GM18517 (cell line): ENCODE results near the gene MSX1.

ENCODE experiments used
- ATAC-seq: cut with Tn5 transposase; IDR thresholded peaks from one replicate; pipeline ENCODE4 v1.9.1; 2021; ENCODE audit warnings: mild to moderate bottlenecking, moderate library complexity; ENCODE audit not compliant: unreplicated experiment

Gene MSX1

GRCh38 chr4:4868758-4869723 is 9.6 kb downstream of the MSX1 start:
- ATAC-seq, result no peak

- no peak for ATAC-seq
Measured at GRCh38 chr4:4869731-4870571, 10.5 kb downstream of the MSX1 start.

DNA sequence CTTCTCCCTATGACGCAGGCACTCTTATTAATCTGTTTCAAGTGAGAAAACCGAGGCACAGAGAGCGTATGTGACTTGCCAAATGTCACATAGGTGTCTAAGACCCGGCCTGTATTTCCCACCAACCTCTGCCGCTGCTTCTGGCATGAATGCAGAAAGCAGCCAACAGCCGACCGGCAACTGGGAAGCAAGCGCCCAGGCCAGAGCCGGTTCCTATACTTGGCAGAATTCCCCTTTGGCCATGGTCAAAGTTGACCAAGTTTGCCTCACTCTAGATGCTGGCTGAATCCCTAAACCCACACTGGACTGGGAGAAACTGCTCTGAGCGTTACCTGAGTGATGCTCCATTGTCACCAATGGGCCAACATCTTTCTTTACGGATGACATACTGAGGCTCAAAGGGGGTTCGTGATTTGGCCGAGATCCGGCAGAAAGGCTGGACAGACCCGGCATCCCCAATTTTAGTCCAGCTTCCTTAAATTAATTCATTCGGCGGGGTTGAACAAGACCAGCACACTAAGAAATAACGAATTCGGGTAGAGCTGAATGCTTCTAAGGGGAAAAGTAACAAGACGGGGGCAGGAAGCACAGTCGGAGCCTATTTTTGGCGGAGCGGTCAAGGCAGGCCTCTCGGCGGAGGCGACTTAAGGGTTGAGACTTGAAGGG is 11.2 kb downstream of the MSX1 start:
- no peak for ATAC-seq

DNA sequence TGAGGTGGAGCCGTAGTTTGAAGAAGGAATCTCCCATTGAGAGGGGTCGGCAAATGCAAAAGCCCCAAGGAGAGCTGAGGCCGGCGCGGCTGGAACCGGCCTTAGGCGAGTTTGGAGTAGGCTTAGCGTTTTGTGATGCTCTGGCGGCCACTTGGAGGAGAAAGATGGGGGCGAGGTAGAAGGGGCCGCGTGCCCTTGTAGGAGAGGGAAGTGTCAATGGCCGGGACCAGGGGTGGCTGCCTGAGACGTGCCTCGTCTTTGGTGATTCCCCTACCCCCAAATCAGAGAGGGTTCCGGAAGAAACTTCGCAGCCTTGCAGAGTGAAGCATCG is 11.7 kb downstream of the MSX1 start:
- no peak for ATAC-seq

GRCh38 chr4:4871573-4872313 is 12.3 kb downstream of the MSX1 start:
- no peak for ATAC-seq

GRCh38 chr4:4872314-4872903 is 12.9 kb downstream of the MSX1 start:
- ATAC-seq, result no peak

GRCh38 chr4:4873203-4873602 is 13.7 kb downstream of the MSX1 start:
- no peak for ATAC-seq

GRCh38 chr4:4874254-4874653 is 14.8 kb downstream of the MSX1 start:
- ATAC-seq, result no peak

- ATAC-seq, result no peak
Measured at GRCh38 chr4:4875147-4875546, 15.7 kb downstream of the MSX1 start.

DNA sequence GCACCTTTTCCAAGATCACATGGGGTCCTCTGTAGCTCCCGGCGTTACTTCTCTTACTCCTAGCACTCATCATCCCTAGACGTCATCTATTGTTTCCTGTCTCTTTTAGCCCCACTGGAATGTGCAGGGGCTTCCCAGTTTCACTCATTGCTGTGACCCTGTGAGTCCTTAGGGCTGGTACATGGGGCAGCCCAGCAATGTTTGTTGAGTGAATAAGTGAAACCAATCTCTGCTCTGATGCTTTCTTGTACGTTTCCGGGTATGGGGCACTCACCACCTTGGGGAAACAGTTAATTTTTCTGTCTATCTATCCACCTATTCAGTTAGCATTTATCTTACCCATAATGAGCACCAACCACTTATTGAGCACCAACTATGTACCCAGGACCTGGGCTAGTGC is 16.1 kb downstream of the MSX1 start:
- no peak for ATAC-seq

DNA sequence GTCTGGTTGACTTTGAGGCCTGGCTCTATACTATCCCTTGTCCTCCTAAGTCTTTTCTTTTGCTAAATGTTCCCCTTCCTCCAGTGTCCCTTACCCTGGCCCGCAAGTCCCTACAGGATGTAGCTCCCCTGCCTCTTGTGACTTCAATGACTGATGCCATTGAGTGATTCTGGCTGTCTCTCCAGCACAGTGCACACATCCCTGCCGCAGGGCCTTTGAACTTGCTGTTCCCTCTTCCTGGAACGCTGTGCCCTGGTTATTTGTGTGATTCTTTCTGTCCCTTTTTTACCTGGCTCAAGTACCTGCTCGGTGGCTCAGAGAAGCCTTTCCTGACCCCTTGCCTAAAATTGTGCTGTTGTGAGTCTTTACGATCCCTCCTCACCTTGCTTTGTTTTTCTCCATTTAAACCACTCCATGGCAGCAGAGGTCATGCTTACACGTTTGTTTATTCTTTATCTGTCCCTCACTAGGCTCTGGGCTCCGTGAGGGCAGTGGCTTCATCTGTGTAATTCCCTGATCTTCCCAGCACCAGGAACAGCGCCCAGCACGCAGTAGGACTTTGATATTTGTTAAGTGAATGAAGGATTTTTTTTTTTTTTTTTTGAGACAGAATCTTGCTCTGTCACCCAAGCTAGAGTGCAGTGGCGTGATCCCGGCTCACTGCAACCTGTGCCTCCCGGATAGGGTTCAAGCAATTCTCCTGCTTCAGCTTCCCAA is 17.6 kb downstream of the MSX1 start:
- no peak for ATAC-seq

GRCh38 chr4:4880492-4880891 is 21.0 kb downstream of the MSX1 start:
- ATAC-seq, result no peak

GRCh38 chr4:4881432-4881831 is 22.0 kb downstream of the MSX1 start:
- no peak for ATAC-seq

DNA sequence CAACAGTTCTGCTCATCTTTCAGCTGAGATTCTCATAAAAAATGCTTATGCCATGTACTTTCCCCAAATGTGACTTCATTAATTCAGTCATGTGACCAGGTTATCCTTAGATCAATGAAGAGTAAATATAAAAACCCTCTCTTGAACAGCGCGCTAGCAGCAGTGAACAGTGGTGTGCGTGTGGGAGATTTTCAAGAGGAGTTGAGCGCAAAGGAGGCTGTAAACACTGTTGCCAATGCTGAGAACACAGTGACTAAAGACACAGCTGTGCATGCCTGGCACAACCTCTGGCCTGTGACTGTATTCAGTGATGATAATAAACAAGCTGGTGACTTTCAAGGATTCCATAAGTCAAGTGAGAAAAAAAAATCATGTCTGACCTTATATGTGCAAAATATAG is 25.1 kb downstream of the MSX1 start:
- ATAC-seq, result no peak

DNA sequence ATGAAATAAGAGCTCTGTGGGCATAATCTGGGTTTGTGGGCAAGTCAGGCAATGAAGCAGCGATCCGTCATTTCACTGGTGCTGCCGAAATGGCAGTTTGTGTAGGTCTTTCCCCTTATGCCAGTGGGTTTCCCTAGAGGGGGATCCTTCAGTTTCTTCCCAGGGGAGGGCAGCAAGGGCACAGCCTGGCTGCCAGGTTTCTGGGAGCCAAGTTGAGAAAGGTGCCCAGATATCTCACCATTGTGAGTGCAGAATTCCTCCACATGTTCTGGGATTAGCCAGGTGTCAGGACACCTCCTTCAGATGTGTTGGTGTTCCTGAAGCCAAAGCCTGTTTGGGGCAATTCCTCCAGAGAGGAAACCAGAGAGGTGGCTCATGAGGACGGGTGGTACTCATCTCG is 28.0 kb downstream of the MSX1 start:
- ATAC-seq, result no peak

- ATAC-seq, result no peak
Measured at GRCh38 chr4:4888695-4889094, 29.2 kb downstream of the MSX1 start.

- no peak for ATAC-seq
Measured at GRCh38 chr4:4889781-4890180, 30.3 kb downstream of the MSX1 start.

DNA sequence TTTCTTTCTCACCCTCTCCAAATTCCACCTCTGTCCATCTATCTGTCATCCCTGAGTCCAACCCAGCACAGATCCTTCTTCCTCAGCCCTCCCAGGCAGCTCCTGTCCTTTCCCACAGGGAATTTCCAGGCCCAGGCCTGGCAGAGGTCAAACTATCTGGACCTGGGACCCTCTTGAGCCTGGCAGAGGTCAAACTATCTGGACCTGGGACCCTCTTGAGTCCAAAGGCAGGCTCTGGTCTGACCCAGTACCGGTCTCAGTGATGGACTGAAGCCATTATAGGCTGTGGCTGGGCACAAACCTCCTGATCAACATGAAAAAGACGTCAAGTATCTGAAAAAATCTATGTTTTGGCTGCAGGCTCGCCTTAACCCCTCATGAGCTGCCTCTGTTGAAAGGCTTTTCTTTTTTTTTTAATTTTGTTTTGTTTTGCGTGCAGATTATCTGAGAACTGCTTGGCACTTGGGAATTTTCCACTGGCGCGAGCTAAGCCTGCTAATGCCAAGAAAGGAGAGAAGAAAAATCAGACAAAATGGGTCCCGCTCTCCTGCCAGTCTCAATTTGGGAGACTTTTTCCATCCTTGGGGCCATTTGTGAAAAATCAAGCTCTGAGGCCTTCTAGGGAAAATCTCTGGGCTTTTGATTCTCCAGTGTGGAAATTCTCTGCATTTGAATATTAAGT is 31.2 kb downstream of the MSX1 start:
- no peak for ATAC-seq

DNA sequence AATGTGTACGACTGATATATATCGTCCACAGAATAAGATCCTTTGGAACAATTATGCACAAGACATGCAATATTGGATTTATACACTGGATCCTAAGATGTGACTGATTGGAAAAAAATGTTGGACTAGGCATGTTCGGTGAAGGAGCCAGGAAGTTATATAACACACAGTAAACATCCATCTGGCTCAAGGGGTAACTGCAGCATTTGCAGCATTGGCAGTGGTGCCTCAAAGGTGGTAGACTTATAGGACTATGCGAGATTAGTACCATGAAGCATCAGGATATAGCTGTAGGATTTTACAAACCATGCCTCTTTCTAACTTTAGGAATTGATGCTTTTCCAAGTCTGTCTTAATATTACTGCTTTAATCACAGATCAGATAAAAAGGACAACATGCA is 34.3 kb downstream of the MSX1 start:
- no peak for ATAC-seq
